ENCODE measurements around the gene GTF2H2.
"Not testable (repeated sequence)": the region's sequence is repeated elsewhere in the genome, so short reads cannot be mapped to it uniquely, and the experiment has no call there.

The GTF2H2 gene

GRCh38 chr5:71067262-71067928, at the start of gene GTF2H2:
TSS of gene GTF2H2 (minus strand) at chr5:71067676. CDS start at chr5:71062763, 4,913 bp downstream.
- DNase-seq: not testable (repeated sequence)

- not testable (repeated sequence) for DNase-seq
These were observed 42.3 kb upstream of the GTF2H2 start for GRCh38 chr5:71109730-71110275.

GRCh38 chr5:71099996-71100395, 32.5 kb upstream of the GTF2H2 start:
- DNase-seq: not testable (repeated sequence)

GRCh38 chr5:71097930-71098203, 30.4 kb upstream of the GTF2H2 start:
- not testable (repeated sequence) for DNase-seq

- DNase-seq: not testable (repeated sequence)
These were observed 29.9 kb upstream of the GTF2H2 start for GRCh38 chr5:71097173-71097929.

GRCh38 chr5:71089773-71090172, 22.3 kb upstream of the GTF2H2 start:
- DNase-seq: not testable (repeated sequence)

GRCh38 chr5:71088754-71089153, 21.3 kb upstream of the GTF2H2 start:
- DNase-seq: not testable (repeated sequence)

- not testable (repeated sequence) for DNase-seq
These were observed 18.7 kb upstream of the GTF2H2 start for GRCh38 chr5:71086145-71086544.

- not testable (repeated sequence) for DNase-seq
These were observed 17.0 kb upstream of the GTF2H2 start for GRCh38 chr5:71084280-71085063.

GRCh38 chr5:71082898-71083297, 15.4 kb upstream of the GTF2H2 start:
- DNase-seq: not testable (repeated sequence)

GRCh38 chr5:71082340-71082739, 14.9 kb upstream of the GTF2H2 start:
- DNase-seq: not testable (repeated sequence)

GRCh38 chr5:71061322-71061721, 6.2 kb downstream of the GTF2H2 start:
- not testable (repeated sequence) for DNase-seq

GRCh38 chr5:71059426-71059825, 8.1 kb downstream of the GTF2H2 start:
- not testable (repeated sequence) for DNase-seq

GRCh38 chr5:71044808-71045207, 22.7 kb downstream of the GTF2H2 start:
- DNase-seq: not testable (repeated sequence)

GRCh38 chr5:71044128-71044527, 23.3 kb downstream of the GTF2H2 start:
- not testable (repeated sequence) for DNase-seq

GRCh38 chr5:71031046-71031776, 36.3 kb downstream of the GTF2H2 start:
- not testable (repeated sequence) for DNase-seq

GRCh38 chr5:71025289-71025953, 42.1 kb downstream of the GTF2H2 start, which contains the start of gene NAIP:
TSS of gene NAIP (minus strand) at chr5:71025339. CDS start at chr5:71012915, 12,424 bp downstream.
- DNase-seq: not testable (repeated sequence)

GRCh38 chr5:71020643-71021042, 46.8 kb downstream of the GTF2H2 start:
- DNase-seq: not testable (repeated sequence)

- not testable (repeated sequence) for DNase-seq
These were observed 49.0 kb downstream of the GTF2H2 start for GRCh38 chr5:71018376-71019005.

GRCh38 chr5:71014176-71014575, 53.3 kb downstream of the GTF2H2 start:
- no peak for DNase-seq

GRCh38 chr5:71013575-71013974, 53.9 kb downstream of the GTF2H2 start:
- no peak for DNase-seq
